Measurements from ENCODE around the gene GIT2. TPM values are rescaled to one million over a fixed set of nuclear protein-coding genes. Genes with fewer than 3 reads are reported as not detected.

The GIT2 gene
- total RNA-seq, 1 experiment from 2014 or later, result 21.7 TPM

- peaks cover 99% of the 10 kb centered on the region for H3K27me3 Mint-ChIP-seq (ENCODE audit: low read depth)
- no peak overlapping the region for H3K4me3 Mint-ChIP-seq
- no peak for DNase-seq (ENCODE audit: low spot score)
- H3K9me3 Mint-ChIP-seq, result no peaks in the 10 kb centered on the region
- H3K4me1 Mint-ChIP-seq, result peaks cover 9% of the 10 kb centered on the region
- TF ChIP-seq GTF2I (CRISPR knock-in tag; conservative IDR thresholded peaks at IDR 0.05), result no peak
- no peak for TF ChIP-seq SMAD3 (CRISPR knock-in tag; IDR thresholded peaks at IDR 0.05; ENCODE audit: borderline replicate concordance)
- TF ChIP-seq TEAD1 (CRISPR knock-in tag; IDR thresholded peaks at IDR 0.05), result no peak
- ATAC-seq, result no peak
- no peak overlapping the region for H3K27ac Mint-ChIP-seq
- H3K36me3 Mint-ChIP-seq, result no peaks in the 10 kb centered on the region
- CTCF ChIA-PET, result interaction anchor here (1.4 kb wide), 1 partner anchor 15 kb away, joined by 3 read pairs; no protein-coding TSS in a partner anchor
- POLR2A ChIA-PET, result no interaction called here
These were observed 100.0 kb downstream of the GIT2 start for GRCh38 chr12:109896188-109896587.

GRCh38 chr12:109894939-109895338, 101.2 kb downstream of the GIT2 start:
- ChIA-PET POLR2A (no interaction called here), CTCF (interaction anchor here (0.6 to 1.4 kb wide), 3 partner anchors 13 to 65 kb away, joined by 3 to 4 read pairs (median 3); no protein-coding TSS in a partner anchor)
- Mint-ChIP-seq H3K36me3 (no peaks in the 10 kb centered on the region), H3K9me3 (no peaks in the 10 kb centered on the region), H3K27me3 (ENCODE audit: low read depth) (peaks cover 98% of the 10 kb centered on the region), H3K4me3 (no peak overlapping the region), H3K4me1 (peaks cover 3% of the 10 kb centered on the region), H3K27ac (no peak overlapping the region)
- ATAC-seq, result no peak
- TF ChIP-seq IRF1 (CRISPR knock-in tag; IDR thresholded peaks at IDR 0.05), result no peak
- TF ChIP-seq ZNF671 (CRISPR knock-in tag; IDR thresholded peaks at IDR 0.05), result no peak
- no peak for TF ChIP-seq HMGXB4 (CRISPR knock-in tag; IDR thresholded peaks at IDR 0.05)
- no peak for TF ChIP-seq ZNF281 (CRISPR knock-in tag; IDR thresholded peaks at IDR 0.05)
- no peak for TF ChIP-seq JUN (CRISPR knock-in tag; IDR thresholded peaks at IDR 0.05)
- DNase-seq (ENCODE audit: low spot score), result no peak

- H3K27ac Mint-ChIP-seq, result no peak overlapping the region
- no peak for ATAC-seq
- H3K4me3 Mint-ChIP-seq, result no peak overlapping the region
- no peak for DNase-seq (ENCODE audit: low spot score)
- CTCF ChIA-PET, result interaction anchor here (1.0 kb wide), 1 partner anchor 18 kb away, joined by 6 read pairs; no protein-coding TSS in a partner anchor
- H3K27me3 Mint-ChIP-seq (ENCODE audit: low read depth), result peaks cover 97% of the 10 kb centered on the region
- POLR2A ChIA-PET, result no interaction called here
- peaks cover 6% of the 10 kb centered on the region for H3K4me1 Mint-ChIP-seq
- H3K36me3 Mint-ChIP-seq, result no peaks in the 10 kb centered on the region
- TF ChIP-seq ZBTB43 (CRISPR knock-in tag; IDR thresholded peaks at IDR 0.05) (no peak), IRF2 (CRISPR knock-in tag; IDR thresholded peaks at IDR 0.05; ENCODE audit: borderline replicate concordance, low read depth) (no peak)
- no peaks in the 10 kb centered on the region for H3K9me3 Mint-ChIP-seq
These were observed 102.7 kb downstream of the GIT2 start for GRCh38 chr12:109893261-109893995.

GRCh38 chr12:109892748-109893147, 103.4 kb downstream of the GIT2 start:
- Mint-ChIP-seq H3K4me1 (peaks cover 6% of the 10 kb centered on the region), H3K27ac (no peak overlapping the region), H3K27me3 (ENCODE audit: low read depth) (peaks cover 97% of the 10 kb centered on the region), H3K4me3 (no peak overlapping the region), H3K36me3 (no peaks in the 10 kb centered on the region), H3K9me3 (no peaks in the 10 kb centered on the region)
- ChIA-PET CTCF (interaction anchor here (1.0 kb wide), 1 partner anchor 18 kb away, joined by 6 read pairs; no protein-coding TSS in a partner anchor), POLR2A (no interaction called here)
- no peak for TF ChIP-seq ERG (CRISPR knock-in tag; IDR thresholded peaks at IDR 0.05)
- TF ChIP-seq ZNF416 (CRISPR knock-in tag; IDR thresholded peaks at IDR 0.05), result no peak
- TF ChIP-seq ZNF423 (CRISPR knock-in tag; IDR thresholded peaks at IDR 0.05), result no peak
- ATAC-seq (no peak), DNase-seq (ENCODE audit: low spot score) (no peak)

Measured in WTC11 (cell line).